GM23248 (cell line): Measurements from ENCODE around the gene NBEAL2. TPM values are rescaled to one million over a fixed set of nuclear protein-coding genes. Genes with fewer than 3 reads are reported as not detected.
"Not testable (repeated sequence)": the region's sequence is repeated elsewhere in the genome, so short reads cannot be mapped to it uniquely, and the experiment has no call there.

Experiments used
- DNase-seq: peaks from one replicate; pipeline ENCODE4 v3.0.0-alpha.2; 2015
- H2AFZ ChIP-seq: fragments of 200-600 bp; sonication (generic); 2 replicates; pipeline ENCODE4 v1.6.1; 2016; ENCODE audit warnings: antibody characterized with exemption
- H3F3A ChIP-seq: fragments of 200-600 bp; sonication (generic); 2 replicates; pipeline ENCODE4 v1.6.1; 2016; ENCODE audit warnings: mild to moderate bottlenecking, antibody characterized with exemption, mixed run types; ENCODE audit not compliant: insufficient read depth
- H3K27ac ChIP-seq: fragments of 200-600 bp; sonication (generic); 2 replicates; pipeline ENCODE4 v1.5.1; 2016; ENCODE audit warnings: mild to moderate bottlenecking
- H3K27me3 ChIP-seq: fragments of 200-600 bp; sonication (generic); replicated peaks from 2 replicates; pipeline ENCODE4 v1.6.1; 2016; ENCODE audit warnings: mild to moderate bottlenecking; ENCODE audit not compliant: insufficient read depth
- H3K36me3 ChIP-seq: fragments of 200-600 bp; sonication (generic); 2 replicates; pipeline ENCODE4 v1.6.1; 2016; ENCODE audit warnings: low read depth, mild to moderate bottlenecking
- H3K4me1 ChIP-seq: fragments of 200-600 bp; sonication (generic); 2 replicates; pipeline ENCODE4 v1.6.1; 2016; ENCODE audit warnings: mild to moderate bottlenecking; ENCODE audit not compliant: insufficient read depth
- H3K4me2 ChIP-seq: fragments of 200-600 bp; sonication (generic); one replicate; pipeline ENCODE4 v1.6.1; 2016; ENCODE audit warnings: mild to moderate bottlenecking; ENCODE audit not compliant: unreplicated experiment
- H3K4me3 ChIP-seq: fragments of 200-600 bp; sonication (generic); 2 replicates; pipeline ENCODE4 v1.5.1; 2016; ENCODE audit warnings: mild to moderate bottlenecking
- H3K79me2 ChIP-seq: fragments of 200-600 bp; sonication (generic); 2 replicates; pipeline ENCODE4 v1.6.1; 2016; ENCODE audit warnings: mild to moderate bottlenecking; ENCODE audit not compliant: insufficient read depth
- H3K9ac ChIP-seq: fragments of 200-600 bp; sonication (generic); 2 replicates; pipeline ENCODE4 v1.6.1; 2016; ENCODE audit warnings: mild to moderate bottlenecking
- H3K9me2 ChIP-seq: fragments of 200-600 bp; sonication (generic); 2 replicates; pipeline ENCODE4 v1.6.1; 2016; ENCODE audit warnings: mixed run types, mild to moderate bottlenecking, moderate library complexity; ENCODE audit not compliant: insufficient read depth
- H3K9me3 ChIP-seq: fragments of 200-600 bp; sonication (generic); one replicate; pipeline ENCODE4 v1.6.1; 2017; ENCODE audit warnings: low read depth
- H4K20me1 ChIP-seq: fragments of 200-600 bp; sonication (generic); 2 replicates; pipeline ENCODE4 v1.6.0; 2016; ENCODE audit not compliant: insufficient read depth
- EZH2 ChIP-seq: fragments of 200-600 bp; sonication (generic); IDR thresholded peaks from 2 replicates; pipeline ENCODE4 v1.6.1; 2018; ENCODE audit warnings: antibody characterized with exemption, mild to moderate bottlenecking; ENCODE audit not compliant: insufficient read depth, poor library complexity, severe bottlenecking
- EZH2phosphoT487 ChIP-seq: fragments of 200-600 bp; sonication (generic); IDR thresholded peaks from 2 replicates; pipeline ENCODE4 v1.6.1; 2018; ENCODE audit warnings: antibody characterized with exemption, moderate library complexity, mild to moderate bottlenecking, low read depth; ENCODE audit not compliant: insufficient read depth
- WGBS, 2 experiments: methylation state at CpG; one replicate each; pipeline ENCODE4 v1.1.6; 2015 to 2017; ENCODE audit warnings: low lambda C conversion rate in 2 of 2, low coverage in 1 of 2; ENCODE audit errors: missing lambda C conversion rate in 2 of 2; 5-methylcytosine and 5-hydroxymethylcytosine counted together
- in situ Hi-C: fragments of 300-500 bp; cut with MboI; formaldehyde crosslinking; loops from 2 replicates; pipeline ENCODE4 v1.15.0; 2020
- polyA plus RNA-seq: library from polyadenylated mRNA; unstranded; fragments of >200 nt; fragmentation: Nextera tagmentation; extraction: Ambion mirVana; gene quantifications from 2 replicates; pipeline ENCODE4 v1.2.1, GENCODE V29; 2016
- total RNA-seq: library from RNA; depleted of rRNA; stranded (reverse); fragments of >200 nt; shearing (Covaris generic); gene quantifications from 2 replicates; pipeline ENCODE4 v1.2.3, GENCODE V29; 2014

Gene NBEAL2
- total and polyA plus RNA-seq, 2 experiments from 2014 or later = 0.94 to 2.8 TPM

- Histone ChIP-seq H3K4me2 (no peak overlapping the region), H3K27me3 (no peaks in the 10 kb centered on the region), H3K4me3 (no peak overlapping the region), H3K9me3 (no peaks in the 10 kb centered on the region), H3K27ac (no peak overlapping the region), H3K36me3 (no peaks in the 10 kb centered on the region), H3K9me2 (no peaks in the 10 kb centered on the region), H3K9ac (no peak overlapping the region), H3K4me1 (peaks cover 22% of the 10 kb centered on the region), H4K20me1 (peaks cover 29% of the 10 kb centered on the region), H3F3A (peaks cover 20% of the 10 kb centered on the region), H2AFZ (no peak overlapping the region), H3K79me2 (peaks cover 89% of the 10 kb centered on the region)
- TF ChIP-seq EZH2phosphoT487 (no peak), EZH2 (no peak)
- WGBS, 2 experiments = 92 to 97% methylated on average over 1 of the region's 1 CpG
- no peak for DNase-seq
- in situ Hi-C loops = no loop called here
These were observed 16.5 kb upstream of the NBEAL2 start for GRCh38 chr3:46962990-46963389.

GRCh38 chr3:46964038-46964590 lies 15.4 kb upstream of the NBEAL2 start:
- H3K4me2 ChIP-seq, H2AFZ ChIP-seq, H3K36me3 ChIP-seq, H3K9me3 ChIP-seq, H3K4me3 ChIP-seq, H3K27me3 ChIP-seq, in situ Hi-C loops, H3K27ac ChIP-seq, H3K9ac ChIP-seq, DNase-seq, H3K9me2 ChIP-seq: not testable (repeated sequence)
- Histone ChIP-seq H3F3A (peaks cover 15% of the 10 kb centered on the region), H4K20me1 (peaks cover 29% of the 10 kb centered on the region), H3K4me1 (peaks cover 18% of the 10 kb centered on the region), H3K79me2 (peaks cover 89% of the 10 kb centered on the region)
- 94 to 97% methylated on average over 6 to 36 of the region's 36 CpGs for WGBS, 2 experiments

DNA sequence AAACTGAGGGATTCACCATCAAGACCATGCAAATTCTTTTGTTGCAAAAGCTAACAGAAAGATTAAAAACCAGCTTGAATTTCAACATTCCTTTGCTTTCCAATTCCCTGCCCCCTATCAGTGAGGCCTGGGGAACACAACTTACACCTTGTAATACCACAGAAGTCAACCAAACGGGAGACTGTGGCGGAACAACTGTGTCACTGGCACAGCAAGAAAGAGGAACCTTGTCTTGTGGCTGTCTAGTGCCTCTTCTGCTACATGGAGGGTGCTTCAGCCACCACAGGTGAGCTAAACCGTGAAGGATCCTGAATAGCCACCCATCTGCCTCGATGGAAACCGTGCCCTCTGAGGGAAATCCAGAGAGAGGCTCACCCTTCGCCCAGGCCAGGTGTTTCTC lies 14.3 kb upstream of the NBEAL2 start:
- WGBS, 2 experiments = 86 to 87% methylated on average over 6 of the region's 6 CpGs

GRCh38 chr3:46966811-46967210 lies 12.7 kb upstream of the NBEAL2 start:
- Histone ChIP-seq H3K9me3 (no peaks in the 10 kb centered on the region), H3K9me2 (no peaks in the 10 kb centered on the region), H3K36me3 (no peaks in the 10 kb centered on the region), H2AFZ (no peak overlapping the region), H3K27me3 (no peaks in the 10 kb centered on the region), H3K27ac (no peak overlapping the region), H3K9ac (no peak overlapping the region), H3K4me1 (peaks cover 20% of the 10 kb centered on the region), H3K4me3 (no peak overlapping the region), H3F3A (peaks cover 23% of the 10 kb centered on the region; the same call in 1 of the 2 replicates), H3K79me2 (peaks cover 89% of the 10 kb centered on the region), H4K20me1 (peaks cover 18% of the 10 kb centered on the region; the same call in 1 of the 2 replicates), H3K4me2 (no peak overlapping the region)
- 87 to 89% methylated on average over 5 of the region's 5 CpGs for WGBS, 2 experiments
- no peak for TF ChIP-seq EZH2phosphoT487
- no peak for TF ChIP-seq EZH2
- no peak for DNase-seq
- in situ Hi-C loops = no loop called here

More for the DNA sequence above, 14.3 kb upstream of the NBEAL2 start:
- no peaks in the 10 kb centered on the region for H3K9me2 ChIP-seq
- peaks cover 18% of the 10 kb centered on the region for H3F3A ChIP-seq
- DNase-seq = no peak
- no peak for TF ChIP-seq EZH2
- TF ChIP-seq EZH2phosphoT487 = no peak
- no peaks in the 10 kb centered on the region for H3K27me3 ChIP-seq
- H3K4me2 ChIP-seq = no peak overlapping the region
- H4K20me1 ChIP-seq = peaks cover 25% of the 10 kb centered on the region
- in situ Hi-C loops = no loop called here
- peaks cover 10% of the 10 kb centered on the region for H3K4me1 ChIP-seq
- H3K79me2 ChIP-seq = peaks cover 89% of the 10 kb centered on the region
- no peak overlapping the region for H3K27ac ChIP-seq
- no peak overlapping the region for H2AFZ ChIP-seq
- no peak overlapping the region for H3K9ac ChIP-seq
- no peak overlapping the region for H3K4me3 ChIP-seq
- H3K9me3 ChIP-seq = no peaks in the 10 kb centered on the region
- H3K36me3 ChIP-seq = no peaks in the 10 kb centered on the region
